HG03432 (cell line): Measurements from ENCODE around the gene SETD7.

ENCODE experiments used
- ATAC-seq: cut with Tn5 transposase; IDR thresholded peaks from one replicate; pipeline ENCODE4 v1.9.1; 2021; ENCODE audit warnings: mild to moderate bottlenecking, moderate library complexity; ENCODE audit not compliant: unreplicated experiment

Gene SETD7

DNA sequence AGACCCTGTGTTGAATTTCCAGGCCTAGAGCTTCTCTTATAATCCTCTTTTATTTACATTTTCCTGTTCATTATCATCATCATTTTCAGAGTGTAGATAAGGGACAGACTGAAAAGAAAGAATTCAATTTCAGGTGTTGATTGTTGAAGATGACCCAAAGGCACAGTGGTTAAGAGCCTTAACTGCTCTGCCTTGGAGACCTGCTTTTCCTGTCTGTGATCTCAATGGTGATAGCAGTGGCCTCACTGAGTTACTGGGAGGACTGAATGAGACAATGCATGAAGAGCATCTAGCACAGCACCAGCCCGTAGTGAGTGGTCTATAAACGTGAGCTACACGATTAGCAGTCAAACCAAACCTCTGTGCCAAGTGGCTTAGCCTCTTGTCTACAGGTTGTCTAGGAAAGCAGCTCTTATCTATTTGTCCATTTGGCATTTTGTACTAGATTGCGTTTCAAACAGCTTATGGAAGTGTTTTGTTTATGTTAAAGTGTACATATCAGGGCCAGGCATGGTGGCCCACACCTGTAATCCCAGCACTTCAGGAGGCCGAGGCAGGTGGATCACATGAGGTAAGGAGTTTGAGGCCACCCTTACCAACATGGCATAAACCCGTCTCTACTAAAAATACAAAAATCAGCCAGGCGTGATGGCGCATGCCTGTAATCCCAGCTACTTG is 41.5 kb downstream of the SETD7 start:
- no peak for ATAC-seq

- no peak for ATAC-seq
These were observed 44.7 kb downstream of the SETD7 start for GRCh38 chr4:139511320-139511719.

- ATAC-seq, result no peak
These were observed 46.1 kb downstream of the SETD7 start for GRCh38 chr4:139509727-139510410.

- ATAC-seq, result no peak
These were observed 47.3 kb downstream of the SETD7 start for GRCh38 chr4:139508581-139509237.

- ATAC-seq, result no peak
These were observed 49.2 kb downstream of the SETD7 start for GRCh38 chr4:139506774-139507173.

DNA sequence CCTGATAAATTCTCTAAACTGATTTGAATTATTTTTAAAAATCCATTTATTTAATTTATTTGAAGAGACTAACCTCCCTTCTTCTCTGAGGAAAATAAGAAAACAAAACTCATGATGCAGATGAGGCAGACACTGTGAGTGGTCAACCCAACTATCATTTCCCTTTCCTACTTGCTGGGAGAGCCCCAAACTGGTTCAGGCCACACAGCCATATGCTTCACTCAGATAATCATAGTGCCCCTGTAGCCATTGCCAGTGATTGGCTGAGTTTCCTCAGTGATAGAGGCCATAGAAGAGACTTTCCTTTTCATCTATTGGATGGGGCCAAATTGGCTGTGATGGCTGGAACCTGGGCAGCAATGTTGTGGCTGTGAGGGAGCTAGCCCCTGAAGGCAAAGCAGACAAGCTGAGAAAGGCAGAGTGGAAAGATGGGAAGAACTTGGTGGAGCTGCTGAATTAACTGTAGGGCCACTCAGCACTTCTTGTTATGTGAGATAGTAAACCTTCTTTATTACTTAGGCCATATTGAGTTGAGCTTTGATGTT is 52.3 kb downstream of the SETD7 start:
- no peak for ATAC-seq

- no peak for ATAC-seq
These were observed 53.8 kb downstream of the SETD7 start for GRCh38 chr4:139501927-139502899.

DNA sequence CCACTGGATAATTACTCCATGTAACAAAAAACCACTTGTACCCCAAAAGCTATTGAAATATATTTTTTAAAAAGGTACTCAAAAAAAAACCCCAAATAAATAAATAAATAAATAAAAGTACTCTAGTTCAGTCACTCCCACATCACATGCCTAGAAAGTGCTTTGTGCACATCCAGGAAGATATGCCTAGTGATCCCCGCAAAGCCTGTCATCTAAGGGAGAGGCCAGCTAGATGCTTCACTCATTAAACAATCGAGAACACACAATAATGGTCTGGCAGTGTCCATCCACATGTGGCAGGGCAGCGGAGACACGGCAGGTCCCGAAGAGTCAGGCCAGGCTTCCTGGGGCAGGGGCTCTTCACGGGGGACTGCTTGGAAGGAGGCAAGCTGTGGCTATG is 54.5 kb downstream of the SETD7 start:
- no peak for ATAC-seq

DNA sequence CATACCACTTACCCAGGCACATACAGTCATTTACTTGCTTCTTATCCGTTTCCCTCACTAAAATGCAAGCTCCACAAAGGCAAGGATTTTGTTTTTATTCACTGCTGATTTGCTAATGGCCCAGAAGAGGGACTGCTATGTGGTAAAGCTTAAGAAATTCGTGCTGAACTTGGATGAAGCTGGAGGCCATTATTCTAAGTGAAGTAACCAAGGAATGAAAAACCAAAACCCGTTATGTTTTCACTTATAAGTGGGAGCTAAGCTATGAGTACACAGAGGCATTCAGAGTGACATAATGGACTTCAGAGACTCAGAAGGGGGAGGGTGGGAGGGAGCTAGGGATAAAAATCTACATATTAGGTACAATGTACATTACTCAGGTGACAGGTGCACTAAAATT is 54.9 kb downstream of the SETD7 start:
- no peak for ATAC-seq

DNA sequence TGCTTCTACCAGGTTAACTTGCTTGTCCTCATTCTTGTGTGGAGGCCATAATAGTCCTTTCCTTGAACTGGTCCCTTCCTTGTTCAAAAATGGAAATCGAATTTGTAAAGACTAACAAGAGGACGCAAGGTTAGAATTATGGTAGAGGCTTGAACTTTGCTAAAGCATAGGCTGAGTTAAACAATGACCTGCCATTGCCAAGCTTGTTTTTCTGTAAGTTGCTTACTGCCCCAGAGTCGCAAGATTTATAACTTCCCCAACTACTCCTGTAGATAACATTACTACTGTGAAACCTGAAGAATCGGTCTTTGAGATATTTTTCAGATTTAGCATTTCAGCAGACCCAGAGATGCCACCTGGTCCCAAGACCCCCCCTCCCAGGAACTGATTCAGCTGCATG is 56.8 kb downstream of the SETD7 start:
- ATAC-seq, result no peak

DNA sequence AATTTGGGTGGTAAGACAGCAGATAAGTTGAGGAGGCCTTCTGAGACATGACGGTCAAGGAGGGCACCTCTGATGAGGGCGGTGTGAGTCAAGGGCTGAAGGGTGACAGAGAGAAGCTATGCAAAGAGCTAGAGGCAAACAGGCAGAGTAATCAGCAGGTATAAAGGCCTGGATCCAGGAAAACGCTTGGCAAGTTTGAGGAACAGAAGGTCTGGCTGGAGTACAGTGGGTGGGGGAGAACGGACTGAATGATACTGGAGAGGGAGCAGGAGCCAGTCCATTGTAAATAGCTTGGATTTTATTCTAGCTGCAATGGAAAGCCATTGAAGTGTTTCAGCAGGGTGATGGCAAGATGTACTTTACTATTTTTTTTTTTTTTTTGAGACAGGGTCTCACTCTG is 62.8 kb downstream of the SETD7 start:
- ATAC-seq, result no peak

DNA sequence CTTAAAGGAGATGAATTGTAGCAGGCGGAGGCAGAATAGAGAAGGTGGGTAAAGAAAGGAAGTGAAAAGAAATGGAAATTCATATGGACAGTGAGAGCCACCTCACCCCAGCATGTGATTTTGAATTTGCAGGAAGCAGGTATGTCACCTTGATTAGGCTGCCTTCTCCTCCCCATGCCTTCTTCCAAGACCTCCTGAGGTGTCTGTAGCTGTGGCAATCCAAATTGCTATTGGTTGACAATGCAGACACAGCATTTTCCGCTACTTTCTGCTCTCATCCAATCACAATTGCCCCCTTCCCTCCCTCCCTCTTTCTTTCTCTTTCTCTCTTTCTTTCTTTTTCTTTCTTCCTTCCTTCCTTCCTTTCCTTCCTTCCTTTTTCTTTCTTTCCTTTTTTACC is 63.6 kb downstream of the SETD7 start:
- no peak for ATAC-seq

GRCh38 chr4:139489638-139490037 is 66.4 kb downstream of the SETD7 start:
- ATAC-seq, result no peak

- no peak for ATAC-seq
These were observed 67.6 kb downstream of the SETD7 start for GRCh38 chr4:139488442-139488841.

GRCh38 chr4:139484783-139485311 is 71.2 kb downstream of the SETD7 start:
- ATAC-seq, result no peak

- ATAC-seq, result no peak
These were observed 73.0 kb downstream of the SETD7 start for GRCh38 chr4:139483000-139483399.

DNA sequence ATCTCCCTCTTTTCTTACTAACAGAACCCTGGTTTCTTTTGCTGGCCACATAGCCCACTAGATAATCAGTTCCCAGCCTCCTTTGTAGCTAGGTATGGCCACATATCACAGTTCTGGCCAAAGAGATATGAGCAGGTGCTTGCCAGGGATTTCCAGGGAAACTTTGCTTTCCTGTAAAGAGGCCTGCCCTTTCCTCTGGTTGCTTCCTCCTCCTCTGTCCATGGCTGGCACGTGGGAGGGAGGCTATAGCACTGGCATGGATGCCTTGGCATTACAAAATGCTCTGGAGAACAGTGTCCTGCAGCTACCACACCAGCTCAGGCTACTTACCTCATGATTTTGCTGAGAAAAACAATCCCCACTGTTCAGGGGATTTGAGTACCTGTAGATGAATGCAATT is 74.6 kb downstream of the SETD7 start:
- ATAC-seq, result no peak

DNA sequence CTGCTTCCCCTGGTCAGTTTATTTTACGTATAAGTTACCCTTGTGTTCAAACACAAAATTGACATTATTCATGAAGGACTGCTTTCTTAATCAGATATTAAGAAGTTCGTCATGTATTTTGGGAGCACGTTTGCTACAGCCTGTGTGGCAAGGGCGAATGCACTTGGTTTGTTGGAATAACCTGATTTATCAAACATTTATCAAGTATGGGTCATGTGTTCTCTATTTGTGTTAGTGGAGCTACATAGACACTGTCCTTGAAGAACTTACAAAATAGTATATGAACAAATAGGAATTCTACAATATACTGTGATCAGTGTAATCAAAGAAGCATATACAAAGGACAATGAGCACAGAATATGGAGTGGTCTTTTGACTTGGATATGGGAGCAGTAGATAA is 79.7 kb downstream of the SETD7 start:
- no peak for ATAC-seq

DNA sequence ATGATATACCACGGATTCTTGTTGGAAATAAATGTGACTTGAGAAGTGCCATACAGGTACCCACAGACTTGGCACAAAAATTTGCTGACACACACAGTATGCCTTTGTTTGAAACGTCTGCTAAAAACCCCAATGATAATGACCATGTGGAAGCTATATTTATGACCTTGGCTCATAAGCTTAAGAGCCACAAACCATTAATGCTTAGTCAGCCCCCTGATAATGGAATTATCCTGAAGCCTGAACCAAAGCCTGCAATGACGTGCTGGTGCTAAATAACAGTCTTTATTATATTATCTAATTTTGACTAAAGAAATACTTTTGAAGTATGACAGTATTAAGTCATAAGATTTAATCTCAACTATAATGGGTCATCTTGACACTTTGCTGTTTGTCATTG is 83.2 kb downstream of the SETD7 start:
- ATAC-seq, result no peak

- no peak for ATAC-seq
These were observed 84.9 kb downstream of the SETD7 start for GRCh38 chr4:139470997-139471665.
